Right lobe of liver (tissue), 6 donors: Measurements from ENCODE around the gene NTM. TPM values are rescaled to one million over a fixed set of nuclear protein-coding genes. Genes with fewer than 3 reads are reported as not detected.

ENCODE experiments used
- ATAC-seq, 4 donors: fragments of 200-7000 bp; cut with Tn5 transposase; one replicate each; pipeline ENCODE4 v1.9.1; 2020; ENCODE audit warnings: mild to moderate bottlenecking in 4 of 4, moderate library complexity in 4 of 4
- DNase-seq, 3 donors: peaks; one replicate each; pipeline ENCODE4 v3.0.0-alpha.2; 2020
- H3K27ac ChIP-seq, 3 donors: fragments of 200-600 bp; one replicate each; pipeline ENCODE4 v1.8.0; 2022
- H3K27me3 ChIP-seq, 2 donors: fragments of 200-600 bp; one replicate each; pipeline ENCODE4 v1.8.0; 2022
- H3K36me3 ChIP-seq, 4 donors: fragments of 200-600 bp; sonication (generic) in 1 of 4; one replicate each; pipeline versions ENCODE4 v1.5.1 to v1.8.0; 2017 to 2022; ENCODE audit warnings: control low read depth in 1 of 4
- H3K4me1 ChIP-seq, 4 donors: fragments of 200-600 bp; sonication (generic) in 1 of 4; one replicate each; pipeline versions ENCODE4 v1.5.1 to v1.8.0; 2017 to 2022; ENCODE audit warnings: control low read depth in 1 of 4
- H3K4me3 ChIP-seq, 3 donors: fragments of 200-600 bp; one replicate each; pipeline ENCODE4 v1.8.0; 2022
- H3K9me3 ChIP-seq, 4 donors: fragments of 200-600 bp; sonication (generic) in 1 of 4; one replicate each; pipeline versions ENCODE4 v1.5.1 to v1.8.0; 2017 to 2022; ENCODE audit warnings: control low read depth in 1 of 4
- CTCF ChIP-seq, 4 donors: fragments of 200-600 bp in 3 of 4; fragments of 450-650 bp in 1 of 4; IDR thresholded peaks; one replicate each; pipeline versions ENCODE4 v1.5.1 to v1.8.0; 2016 to 2022; ENCODE audit warnings: antibody characterized with exemption in 4 of 4, mild to moderate bottlenecking in 2 of 4
- POLR2A ChIP-seq: fragments of 450-650 bp; IDR thresholded peaks from one replicate; pipeline ENCODE4 v1.6.1; 2017; ENCODE audit warnings: antibody characterized with exemption, mild to moderate bottlenecking
- WGBS: methylation state at CpG from one replicate; pipeline ENCODE4 v1.1.6; 2018; ENCODE audit warnings: low coverage, low lambda C conversion rate; ENCODE audit not compliant: insufficient coverage; ENCODE audit errors: missing lambda C conversion rate; 5-methylcytosine and 5-hydroxymethylcytosine counted together
- intact Hi-C, 2 donors: fragments of 100-400 bp; cut with DNase I; formaldehyde crosslinking; loops; one replicate each; pipeline versions ENCODE4 v1.11.2 to v1.14.1; 2022
- total RNA-seq, 6 experiments: library from RNA; depleted of rRNA in 2 of 6; stranded (reverse); fragments of >200 nt in 2 of 6; fragmentation: NEBNext Ultra II Directional in 3 of 6; extraction: Animal tissue kit (Norgen Biotek cat#: 25700) in 3 of 6; gene quantifications; one replicate each; pipeline versions ENCODE4 v1.1.0 to v1.2.4, GENCODE V29; 2016 to 2023
- donor health status: DM: no; HTN: yes; CAD: no.
- donor health status: DM: no; HTN: no; CAD: no.
- donor health status: DM: no; HTN: no; CAD: no.
- donor health status: DM: no; HTN: yes; CAD: no.
- donor health status: DM: no; HTN: yes; CAD: no.

The NTM gene
- total RNA-seq, 6 experiments from 2014 or later: 0.35 TPM; not detected in 5

GRCh38 chr11:132196928-132197327 lies 826.5 kb downstream of the NTM start:
- no peak for TF ChIP-seq POLR2A
- no peak for TF ChIP-seq CTCF (IDR thresholded peaks at IDR 0.05)
- Histone ChIP-seq H3K4me3 (no peak overlapping the region), H3K27ac (no peak overlapping the region), H3K27me3 (no peaks in the 10 kb centered on the region), H3K36me3 (no peaks in the 10 kb centered on the region), H3K9me3 (no peaks in the 10 kb centered on the region), H3K4me1 (no peaks in the 10 kb centered on the region)
- DNase-seq: no peak
- 86% methylated on average over 1 of the region's 1 CpG for whole genome bisulfite sequencing
- intact Hi-C loops: no loop called here
- ATAC-seq: no peak

- TF ChIP-seq POLR2A (no peak), CTCF (IDR thresholded peaks at IDR 0.05) (no peak)
- no peaks in the 10 kb centered on the region for H3K9me3 ChIP-seq
- 73% methylated on average over 4 of the region's 6 CpGs for whole genome bisulfite sequencing
Observed at GRCh38 chr11:132200353-132200936, 830.0 kb downstream of the NTM start.

GRCh38 chr11:132202621-132203020 lies 832.2 kb downstream of the NTM start:
- TF ChIP-seq POLR2A: no peak
- no peak for TF ChIP-seq CTCF (IDR thresholded peaks at IDR 0.05)
- Histone ChIP-seq H3K27me3 (no peaks in the 10 kb centered on the region), H3K9me3 (no peaks in the 10 kb centered on the region), H3K27ac (no peak overlapping the region), H3K36me3 (no peaks in the 10 kb centered on the region), H3K4me1 (no peaks in the 10 kb centered on the region), H3K4me3 (no peak overlapping the region)
- no peak for DNase-seq
- no peak for ATAC-seq
- intact Hi-C loops: no loop called here
- WGBS: 47% methylated on average over 3 of the region's 3 CpGs

More at GRCh38 chr11:132200353-132200936, 830.0 kb downstream of the NTM start:
- Histone ChIP-seq H3K27ac (no peak overlapping the region), H3K4me3 (no peak overlapping the region), H3K27me3 (no peaks in the 10 kb centered on the region), H3K36me3 (no peaks in the 10 kb centered on the region), H3K4me1 (no peaks in the 10 kb centered on the region)
- ATAC-seq: no peak
- no peak for DNase-seq
- intact Hi-C loops: no loop called here

- Histone ChIP-seq H3K36me3 (no peaks in the 10 kb centered on the region), H3K27ac (no peak overlapping the region), H3K9me3 (no peaks in the 10 kb centered on the region), H3K27me3 (no peaks in the 10 kb centered on the region), H3K4me3 (no peak overlapping the region), H3K4me1 (no peaks in the 10 kb centered on the region)
- intact Hi-C loops: no loop called here
- TF ChIP-seq CTCF (IDR thresholded peaks at IDR 0.05): no peak
- TF ChIP-seq POLR2A: no peak
- WGBS: 44% methylated on average over 2 of the region's 4 CpGs
- no peak for ATAC-seq
- DNase-seq: no peak
Observed at GRCh38 chr11:132205006-132205405, 834.6 kb downstream of the NTM start.

- Histone ChIP-seq H3K27ac (no peak overlapping the region), H3K4me3 (no peak overlapping the region), H3K27me3 (no peaks in the 10 kb centered on the region), H3K36me3 (no peaks in the 10 kb centered on the region), H3K4me1 (no peaks in the 10 kb centered on the region), H3K9me3 (no peaks in the 10 kb centered on the region)
- no peak for ATAC-seq
- 42% methylated on average over 3 of the region's 3 CpGs for WGBS
- intact Hi-C loops: no loop called here
- DNase-seq: no peak
- TF ChIP-seq CTCF (IDR thresholded peaks at IDR 0.05): no peak
- TF ChIP-seq POLR2A: no peak
Observed at GRCh38 chr11:132205496-132205895, 835.1 kb downstream of the NTM start.
